WERI-Rb-1 (cell line): Measurements from ENCODE around the gene NOVA2.

Source experiments
- DNase-seq: peaks from one replicate; pipeline ENCODE4 v3.0.0-alpha.2; 2020
- H3K27ac ChIP-seq: fragments of 250-450 bp; sonication (Bioruptor Pico); 2 replicates; pipeline ENCODE4 v1.5.1; 2020; ENCODE audit warnings: mild to moderate bottlenecking, moderate library complexity
- H3K27me3 ChIP-seq: fragments of 250-450 bp; sonication (Bioruptor Pico); 2 replicates; pipeline ENCODE4 v1.5.1; 2021; ENCODE audit warnings: mild to moderate bottlenecking, low read depth, moderate library complexity; ENCODE audit not compliant: insufficient read depth, severe bottlenecking
- H3K36me3 ChIP-seq: fragments of 250-450 bp; sonication (Bioruptor Pico); 2 replicates; pipeline ENCODE4 v1.5.1; 2020; ENCODE audit warnings: mild to moderate bottlenecking, moderate library complexity
- H3K4me3 ChIP-seq: 2 replicates; pipeline ENCODE4 v1.5.1; 2011; ENCODE audit warnings: low read depth, mild to moderate bottlenecking, control low read depth, low read length
- H3K9me3 ChIP-seq: fragments of 250-450 bp; sonication (Bioruptor Pico); 2 replicates; pipeline ENCODE4 v1.5.1; 2021; ENCODE audit warnings: mild to moderate bottlenecking, moderate library complexity; ENCODE audit not compliant: severe bottlenecking
- CTCF ChIP-seq: IDR thresholded peaks from 2 replicates; pipeline ENCODE4 v1.5.1; 2011; ENCODE audit warnings: low read depth, mild to moderate bottlenecking, control low read depth, inconsistent platforms, low read length

The NOVA2 gene

GRCh38 chr19:45958320-45958719, 15.3 kb downstream of the NOVA2 start:
- Histone ChIP-seq H3K9me3 (peaks cover 4% of the 10 kb centered on the region), H3K27me3 (no peaks in the 10 kb centered on the region), H3K27ac (peak overlapping the region; percentile 81), H3K36me3 (peaks cover 27% of the 10 kb centered on the region), H3K4me3 (no peak overlapping the region)
- DNase-seq = no peak
- TF ChIP-seq CTCF = no peak

- Histone ChIP-seq H3K36me3 (peaks cover 20% of the 10 kb centered on the region), H3K27me3 (no peaks in the 10 kb centered on the region), H3K9me3 (peaks cover 4% of the 10 kb centered on the region), H3K4me3 (no peak overlapping the region), H3K27ac (no peak overlapping the region)
- TF ChIP-seq CTCF = no peak
- no peak for DNase-seq
Observed at GRCh38 chr19:45955905-45956608, 17.6 kb downstream of the NOVA2 start.

GRCh38 chr19:45954156-45954555, 19.5 kb downstream of the NOVA2 start:
- H3K27me3 ChIP-seq = no peaks in the 10 kb centered on the region
- peak overlapping the region; percentile 96 for H3K27ac ChIP-seq
- H3K9me3 ChIP-seq = peaks cover 4% of the 10 kb centered on the region
- H3K4me3 ChIP-seq = no peak overlapping the region
- DNase-seq = peak; percentile 41
- peaks cover 27% of the 10 kb centered on the region for H3K36me3 ChIP-seq
- no peak for TF ChIP-seq CTCF

GRCh38 chr19:45953676-45954075, 20.0 kb downstream of the NOVA2 start:
- Histone ChIP-seq H3K27me3 (no peaks in the 10 kb centered on the region), H3K4me3 (no peak overlapping the region), H3K36me3 (peaks cover 25% of the 10 kb centered on the region), H3K27ac (peak overlapping the region; percentile 96), H3K9me3 (peaks cover 4% of the 10 kb centered on the region)
- no peak for TF ChIP-seq CTCF
- no peak for DNase-seq

- TF ChIP-seq CTCF = no peak
- H3K36me3 ChIP-seq = peaks cover 19% of the 10 kb centered on the region
- H3K27ac ChIP-seq = peak overlapping the region; percentile 96
- H3K4me3 ChIP-seq = peak overlapping the region; percentile 84
- peaks cover 4% of the 10 kb centered on the region for H3K9me3 ChIP-seq
- DNase-seq = peak; percentile 97
- no peaks in the 10 kb centered on the region for H3K27me3 ChIP-seq
Observed at GRCh38 chr19:45952686-45953505, 20.8 kb downstream of the NOVA2 start.
